ENCODE results near the gene PSPC1.
"Not testable (repeated sequence)": the region's sequence is repeated elsewhere in the genome, so short reads cannot be mapped to it uniquely, and the experiment has no call there.

- not testable (repeated sequence) for TF ChIP-seq POLR2A, CTCF, POLR2AphosphoS5 (IDR thresholded peaks at IDR 0.05)
Observed at GRCh38 chr13:19701619-19702018, 81.1 kb downstream of the PSPC1 start.

All from prostate gland (tissue), 2 donors.